Measurements from ENCODE around the gene SLC22A23. TPM values are rescaled to one million over a fixed set of nuclear protein-coding genes. Genes with fewer than 3 reads are reported as not detected.
"Not testable (repeated sequence)": the region's sequence is repeated elsewhere in the genome, so short reads cannot be mapped to it uniquely, and the experiment has no call there.

SLC22A23 gene
- total RNA-seq, 1 donor from 2014 or later: 5.4 TPM

GRCh38 chr6:3381233-3381921 is 75.5 kb downstream of the SLC22A23 start:
- DNase-seq (no peak), ATAC-seq (ENCODE audit: poor library complexity) (peak; percentile 36)
- intact Hi-C loops (cut with DNase I): no loop called here

DNA sequence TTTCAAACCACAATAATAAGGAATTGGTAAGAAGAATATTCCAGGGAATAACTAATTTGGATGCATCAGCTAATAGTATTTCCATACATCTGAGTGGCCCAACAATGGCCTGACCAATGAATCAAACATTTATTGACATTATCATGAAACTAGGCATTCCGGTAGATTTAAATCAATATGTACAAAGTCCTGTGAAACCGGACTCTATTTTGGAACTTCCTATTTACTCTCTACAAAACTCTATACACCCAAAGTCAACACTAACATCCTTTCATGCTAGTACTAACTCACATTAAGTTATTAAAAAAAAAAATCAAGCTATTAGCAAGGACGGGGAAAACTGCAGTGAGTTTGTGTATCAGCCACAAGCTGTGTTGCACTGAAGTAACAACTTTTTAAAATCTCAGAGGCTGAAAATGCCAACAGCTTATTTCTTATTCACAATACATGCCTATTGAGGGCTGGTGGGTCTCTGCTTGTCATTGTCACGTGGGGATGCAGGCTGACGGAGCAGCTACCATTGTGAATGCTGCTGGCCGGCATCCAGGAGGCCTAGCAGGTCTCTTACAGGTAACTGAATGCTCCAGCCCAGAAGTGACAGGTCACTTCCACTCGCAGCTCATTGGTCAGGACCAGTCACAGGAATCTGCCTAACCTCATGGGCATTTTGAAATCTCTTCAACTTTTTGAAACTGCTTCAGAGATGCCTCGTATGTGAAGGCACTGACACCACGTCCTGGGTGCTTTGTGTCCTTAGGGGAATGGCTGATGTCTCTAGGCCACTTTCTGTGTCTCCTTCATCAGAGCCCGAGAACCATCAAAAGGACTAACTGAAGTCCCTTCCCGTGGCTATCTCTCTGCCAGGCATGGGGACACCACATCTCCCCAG is 76.3 kb downstream of the SLC22A23 start:
- intact Hi-C loops (cut with DNase I): no loop called here
- DNase-seq (no peak), ATAC-seq (ENCODE audit: poor library complexity) (no peak)

- ATAC-seq (ENCODE audit: poor library complexity) (no peak), DNase-seq (no peak)
- intact Hi-C loops (cut with DNase I): no loop called here
Measured at GRCh38 chr6:3379482-3380060, 77.3 kb downstream of the SLC22A23 start.

DNA sequence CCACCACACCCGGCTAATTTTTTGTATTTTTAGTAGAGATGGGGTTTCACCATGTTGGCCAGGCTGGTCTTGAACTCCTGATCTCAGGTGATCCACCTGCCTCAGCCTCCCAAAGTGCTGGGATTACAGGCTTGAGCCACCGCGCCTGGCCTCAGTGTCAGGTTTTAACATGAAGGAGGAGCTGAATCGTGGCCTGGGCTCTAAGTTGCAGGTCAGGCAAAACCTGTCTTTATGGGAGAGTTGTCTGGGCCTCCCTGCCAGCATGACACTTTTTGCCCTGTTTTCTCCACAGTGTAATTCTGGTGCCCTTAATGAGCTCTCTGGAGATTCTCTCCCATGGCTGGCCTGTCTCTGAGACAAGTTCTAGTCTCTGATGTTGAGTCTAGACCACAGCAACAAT is 78.0 kb downstream of the SLC22A23 start:
- intact Hi-C loops (cut with DNase I); DNase-seq; ATAC-seq (ENCODE audit: poor library complexity): not testable (repeated sequence)

DNA sequence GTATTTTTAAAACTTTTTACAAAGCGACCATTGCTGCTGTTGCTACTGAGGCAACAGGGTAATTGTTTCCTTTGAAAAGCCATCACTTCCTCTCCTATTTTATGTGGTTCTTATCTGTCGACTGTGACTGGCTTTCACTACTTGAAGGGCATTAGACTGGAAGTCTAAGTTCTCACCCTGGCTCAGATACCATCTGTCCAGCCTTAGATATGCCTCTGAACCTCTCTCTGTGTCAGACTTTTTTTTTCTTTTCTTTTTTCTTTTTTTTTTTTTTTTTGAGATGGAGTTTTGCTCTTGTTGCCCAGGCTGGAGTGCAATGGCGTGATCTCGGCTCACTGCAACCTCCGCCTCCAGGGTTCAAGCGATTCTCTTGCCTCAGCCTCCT is 78.5 kb downstream of the SLC22A23 start:
- intact Hi-C loops (cut with DNase I); ATAC-seq (ENCODE audit: poor library complexity); DNase-seq: not testable (repeated sequence)

DNA sequence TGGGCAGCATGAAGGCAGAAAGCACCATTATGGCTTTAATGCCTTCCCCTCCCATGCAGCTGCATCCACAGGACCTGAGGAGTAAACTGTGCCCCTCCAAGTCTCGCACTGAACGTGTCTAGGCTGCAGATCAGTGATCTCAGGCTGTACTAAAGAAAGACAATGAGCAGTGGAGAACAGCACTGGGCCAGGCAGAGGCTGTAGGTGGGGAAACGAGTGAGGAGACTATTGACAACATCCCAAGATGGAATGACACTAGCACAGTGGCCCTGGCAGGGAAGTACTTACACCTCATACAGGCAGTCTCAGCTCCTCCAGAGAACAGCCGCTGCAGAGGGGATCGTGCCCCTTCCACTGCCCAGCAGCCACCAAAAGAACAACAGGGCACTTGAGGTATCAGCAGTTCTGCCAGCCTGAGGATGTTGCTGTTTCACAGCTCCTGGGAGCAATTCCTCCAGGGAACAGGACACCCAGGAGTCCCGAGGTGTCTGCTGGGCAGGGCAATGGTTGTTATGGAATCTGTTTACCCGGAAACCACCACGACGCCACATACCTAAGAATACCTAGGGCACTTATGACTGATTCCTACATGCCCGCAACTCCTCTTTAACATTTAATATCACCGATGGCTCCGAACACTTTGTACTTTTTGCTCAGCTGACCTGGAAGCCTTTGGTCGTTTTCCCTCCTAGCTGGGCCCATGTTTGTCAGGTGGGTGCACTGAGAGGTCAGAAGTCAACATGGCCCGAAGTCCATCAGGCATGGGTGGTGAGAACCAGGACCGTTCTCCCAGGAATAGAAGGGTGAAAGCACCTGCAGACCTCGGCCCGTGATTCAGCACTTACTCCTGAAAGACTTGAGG is 79.1 kb downstream of the SLC22A23 start:
- DNase-seq: no peak
- intact Hi-C loops (cut with DNase I): no loop called here
- ATAC-seq (ENCODE audit: poor library complexity): peak; percentile 19

DNA sequence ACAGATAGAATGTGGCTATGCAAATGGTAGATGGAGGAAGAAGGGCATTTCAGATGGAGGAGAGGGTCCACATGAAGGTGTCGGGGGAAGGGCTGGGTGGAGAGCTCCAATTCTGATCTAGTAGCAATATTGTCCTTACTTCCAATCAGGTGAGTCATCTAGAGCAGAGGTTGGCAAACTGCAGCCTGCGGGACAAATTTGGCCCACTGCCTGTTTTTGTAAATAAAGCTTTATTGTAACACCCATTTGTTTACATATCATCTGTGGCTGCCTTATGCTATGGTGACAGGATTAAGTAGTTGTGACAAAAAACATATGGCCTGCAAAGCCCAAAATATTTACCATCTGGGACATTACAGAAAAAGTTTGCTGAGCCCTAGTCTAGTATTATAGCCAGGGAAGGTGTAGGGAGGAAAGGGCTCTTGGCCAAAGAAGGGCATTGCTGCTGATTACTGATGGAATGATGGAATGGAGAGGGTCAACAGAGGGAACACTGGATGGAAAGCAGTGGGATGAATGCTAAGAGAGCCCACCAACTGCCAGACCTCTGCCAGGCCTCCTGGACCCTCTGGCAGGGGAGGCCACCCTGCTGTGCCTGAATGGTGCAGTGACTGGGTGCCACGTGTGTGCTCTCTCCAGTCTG is 79.8 kb downstream of the SLC22A23 start:
- no peak for ATAC-seq (ENCODE audit: poor library complexity)
- intact Hi-C loops (cut with DNase I): no loop called here

DNA sequence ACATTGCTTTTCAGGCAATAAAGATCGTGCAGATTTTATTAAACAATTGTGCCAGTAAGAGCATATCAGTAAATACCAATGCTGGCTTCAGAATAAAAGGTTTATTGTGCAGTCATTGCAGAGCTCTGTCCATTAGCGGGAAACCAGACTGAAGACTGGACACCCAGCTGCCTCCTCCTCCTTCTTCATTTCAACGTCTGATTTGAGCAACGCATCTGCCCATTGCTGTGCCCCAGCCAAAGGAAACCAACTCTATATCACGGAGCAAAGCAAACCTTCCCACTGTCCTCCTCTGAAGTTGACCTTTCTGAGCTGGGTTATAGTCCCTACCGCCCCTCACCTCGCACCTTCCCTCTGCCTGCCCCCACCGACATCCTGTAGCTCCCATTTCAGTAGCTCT is 80.8 kb downstream of the SLC22A23 start:
- intact Hi-C loops (cut with DNase I): no loop called here
- no peak for ATAC-seq (ENCODE audit: poor library complexity)

More for the DNA sequence above, 79.8 kb downstream of the SLC22A23 start:
- DNase-seq: no peak

GRCh38 chr6:3373597-3374203 is 83.2 kb downstream of the SLC22A23 start:
- ATAC-seq (ENCODE audit: poor library complexity): no peak
- intact Hi-C loops (cut with DNase I): no loop called here
- no peak for DNase-seq

More for the DNA sequence above, 80.8 kb downstream of the SLC22A23 start:
- DNase-seq: no peak

DNA sequence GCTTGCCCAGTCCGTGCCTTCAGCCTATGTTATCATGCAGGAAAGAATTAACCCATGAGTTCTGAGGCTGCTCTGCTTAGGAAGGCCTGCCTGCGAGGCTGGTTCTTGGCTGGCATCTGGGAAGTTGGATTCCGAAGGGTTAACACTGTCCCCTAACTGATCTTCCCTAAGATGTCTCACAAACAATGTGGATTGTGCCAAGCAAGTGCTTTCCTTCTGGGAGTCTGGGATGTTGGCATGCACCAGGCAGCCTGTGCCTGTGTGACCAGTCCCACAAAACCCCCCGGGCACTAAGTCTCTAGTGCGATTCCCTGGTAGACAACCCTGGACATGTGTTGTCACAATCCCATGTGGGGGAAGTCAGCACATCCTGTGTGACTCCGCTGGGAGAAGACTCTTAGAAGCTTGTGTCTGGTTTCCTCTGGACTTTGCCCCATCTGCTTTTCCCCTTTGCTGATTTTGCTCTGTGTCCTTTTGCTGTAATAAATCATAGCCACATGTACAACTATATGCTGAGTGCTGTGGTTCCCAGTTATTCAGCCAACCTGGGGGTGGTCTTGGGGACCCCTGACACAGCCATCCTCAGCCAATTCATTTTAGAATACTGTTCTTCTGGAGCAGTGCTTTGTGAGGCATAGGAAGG is 83.8 kb downstream of the SLC22A23 start:
- intact Hi-C loops (cut with DNase I): no loop called here
- ATAC-seq (ENCODE audit: poor library complexity) (no peak), DNase-seq (no peak)

DNA sequence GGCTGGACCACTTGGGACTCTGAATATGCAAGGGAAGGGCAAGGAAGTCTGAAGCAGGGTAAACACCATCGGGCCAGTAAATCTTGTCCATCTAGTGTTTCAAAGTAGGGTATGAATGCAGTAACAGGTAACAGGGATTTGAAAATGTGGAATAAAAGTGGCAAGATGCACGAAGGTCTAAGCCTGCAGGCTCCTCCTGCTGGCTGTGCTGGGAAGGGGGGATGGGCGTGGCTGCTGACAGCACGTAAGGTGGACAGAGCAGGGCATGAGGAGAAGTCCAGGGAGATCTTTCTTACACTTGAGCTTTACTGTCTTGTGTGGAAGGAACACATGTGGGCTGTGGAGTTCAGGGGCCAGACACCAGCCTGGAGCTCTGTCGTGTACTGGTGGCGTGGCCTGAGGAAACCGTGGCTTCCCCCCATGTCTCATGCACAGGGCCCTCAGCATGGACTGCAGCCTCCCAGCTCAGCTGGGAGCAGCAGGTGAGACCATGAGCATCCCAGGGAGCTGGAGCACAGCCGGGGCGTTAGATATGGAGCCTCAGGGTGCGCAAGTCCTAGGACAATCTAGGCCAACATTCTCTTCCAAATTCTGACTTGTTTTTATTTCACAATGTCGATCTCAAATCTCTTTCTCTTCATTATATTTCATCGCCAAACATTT is 84.5 kb downstream of the SLC22A23 start:
- intact Hi-C loops (cut with DNase I): no loop called here
- DNase-seq (no peak), ATAC-seq (ENCODE audit: poor library complexity) (no peak)

DNA sequence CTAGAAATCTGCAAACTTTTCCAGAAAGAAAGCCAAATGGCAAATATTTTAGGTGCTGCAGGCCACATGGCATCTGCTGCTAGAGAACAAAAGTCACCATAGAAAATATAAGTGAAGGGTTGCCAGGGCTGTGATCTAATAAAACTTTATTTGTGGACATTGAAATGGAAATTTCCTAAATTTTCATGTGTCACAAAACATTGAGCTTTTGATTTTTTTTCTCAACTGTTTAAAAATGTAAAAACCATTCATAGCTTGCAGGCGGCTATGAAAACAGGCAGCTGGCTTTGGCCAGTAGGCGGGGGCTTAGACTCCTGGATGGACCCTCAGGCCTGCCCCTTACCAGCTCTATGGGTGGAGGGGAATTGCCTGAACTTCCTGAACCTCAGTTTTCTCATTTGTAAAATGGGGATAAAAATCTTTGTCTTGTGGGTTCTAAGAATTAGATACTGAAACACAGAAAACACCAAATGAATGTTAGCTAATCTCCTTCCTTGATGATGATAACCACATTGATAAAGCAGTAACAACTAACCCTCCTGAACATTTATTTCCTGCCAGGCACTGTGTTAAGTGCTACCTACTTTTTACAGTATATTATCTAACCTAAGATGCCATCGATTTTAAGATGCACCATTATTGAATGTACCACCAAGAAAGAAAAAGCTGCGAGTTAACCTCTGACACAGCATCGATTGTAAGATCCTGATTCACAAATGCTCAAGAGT is 85.5 kb downstream of the SLC22A23 start:
- ATAC-seq (ENCODE audit: poor library complexity) (no peak), DNase-seq (no peak)
- intact Hi-C loops (cut with DNase I): no loop called here

- ATAC-seq (ENCODE audit: poor library complexity) (no peak), DNase-seq (no peak)
- intact Hi-C loops (cut with DNase I): no loop called here
Measured at GRCh38 chr6:3370361-3371221, 86.3 kb downstream of the SLC22A23 start.

DNA sequence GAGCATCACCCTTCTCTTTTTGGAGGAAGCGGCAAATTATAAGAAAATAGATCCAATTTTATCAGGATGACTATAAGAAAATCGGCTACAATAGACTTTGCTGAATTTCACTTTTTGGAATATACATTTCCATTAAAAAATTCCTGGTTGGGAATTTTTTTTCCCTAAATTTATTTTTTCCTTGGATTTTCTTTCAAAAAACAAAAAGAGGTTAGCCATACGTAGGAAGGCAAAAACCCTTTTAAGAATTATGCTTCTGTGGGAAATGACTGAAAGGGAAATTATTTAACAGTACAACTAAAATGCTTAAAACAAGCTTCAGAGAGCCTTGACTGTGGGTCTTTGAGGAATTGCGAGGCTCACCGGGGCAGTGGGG is 86.9 kb downstream of the SLC22A23 start:
- no peak for ATAC-seq (ENCODE audit: poor library complexity)
- intact Hi-C loops (cut with DNase I): no loop called here
- no peak for DNase-seq

DNA sequence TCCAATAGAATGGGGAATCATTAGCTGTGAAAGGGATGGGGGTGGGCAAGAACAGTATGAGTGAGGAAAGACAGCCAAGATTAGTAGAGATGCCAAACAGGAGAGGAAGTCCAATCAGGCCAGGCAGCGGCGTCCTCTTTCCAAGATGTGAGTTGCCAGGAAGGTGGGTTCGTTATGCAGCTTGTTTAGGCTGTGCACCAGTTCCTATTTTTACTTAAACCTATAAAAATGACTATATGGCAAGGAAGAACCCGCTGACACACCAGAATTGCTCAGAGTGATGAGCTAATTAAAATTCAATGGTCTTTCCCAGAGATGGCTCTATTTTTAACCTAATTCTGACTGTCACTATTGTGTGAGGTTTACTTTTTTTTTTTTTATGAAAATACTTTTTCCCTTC is 88.2 kb downstream of the SLC22A23 start:
- DNase-seq (no peak), ATAC-seq (ENCODE audit: poor library complexity) (no peak)
- intact Hi-C loops (cut with DNase I): no loop called here

DNA sequence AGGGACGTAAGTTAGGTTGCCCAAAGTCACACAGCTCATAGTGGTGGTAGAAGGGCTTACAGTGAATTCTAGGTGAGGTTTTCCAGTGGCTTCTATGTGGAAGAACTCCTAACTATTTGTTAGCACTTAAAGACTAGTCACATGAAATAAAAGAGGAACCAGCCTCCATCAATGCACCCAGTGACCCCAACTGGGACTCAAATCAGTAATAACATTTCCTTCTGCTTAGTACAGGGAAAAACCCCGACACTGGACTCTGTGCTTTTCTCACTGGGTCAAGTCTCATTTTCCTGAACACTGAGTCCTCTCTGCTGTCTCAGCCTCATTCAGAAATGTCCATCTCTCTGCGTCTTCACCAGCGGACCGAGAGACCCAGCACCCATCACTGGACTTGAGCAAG is 89.2 kb downstream of the SLC22A23 start:
- DNase-seq (no peak), ATAC-seq (ENCODE audit: poor library complexity) (peak; percentile 29)
- intact Hi-C loops (cut with DNase I): no loop called here

Measured in Right ventricle myocardium superior (tissue), 1 donor.